ENCODE measurements around the gene PCSK2.
"Not testable (repeated sequence)": the region's sequence is repeated elsewhere in the genome, so short reads cannot be mapped to it uniquely, and the experiment has no call there.

The PCSK2 gene

GRCh38 chr20:17226410-17227218 is at the start of gene PCSK2:
PCSK2 (plus strand) TSS chr20:17227040; CDS start chr20:17227306, 266 bp downstream.
- DNase-seq, result no peak
- in situ Hi-C loops (cut with MboI; ENCODE audit: low pct_unique_long_range_greater_than_20kb, low sequenced_read_pairs), result no loop called here

GRCh38 chr20:17177341-17177740 is 49.5 kb upstream of the PCSK2 start:
- no peak for DNase-seq
- in situ Hi-C loops (cut with MboI; ENCODE audit: low pct_unique_long_range_greater_than_20kb, low sequenced_read_pairs), result no loop called here

GRCh38 chr20:17179840-17180239 is 47.0 kb upstream of the PCSK2 start:
- no peak for DNase-seq
- in situ Hi-C loops (cut with MboI; ENCODE audit: low pct_unique_long_range_greater_than_20kb, low sequenced_read_pairs), result no loop called here

- in situ Hi-C loops (cut with MboI; ENCODE audit: low pct_unique_long_range_greater_than_20kb, low sequenced_read_pairs), result no loop called here
- no peak for DNase-seq
Measured at GRCh38 chr20:17189976-17190695, 36.7 kb upstream of the PCSK2 start.

GRCh38 chr20:17197041-17197440 is 29.8 kb upstream of the PCSK2 start:
- in situ Hi-C loops (cut with MboI; ENCODE audit: low pct_unique_long_range_greater_than_20kb, low sequenced_read_pairs), result no loop called here
- no peak for DNase-seq

- no peak for DNase-seq
- in situ Hi-C loops (cut with MboI; ENCODE audit: low pct_unique_long_range_greater_than_20kb, low sequenced_read_pairs), result no loop called here
Measured at GRCh38 chr20:17202030-17202429, 24.8 kb upstream of the PCSK2 start.

- in situ Hi-C loops (cut with MboI; ENCODE audit: low pct_unique_long_range_greater_than_20kb, low sequenced_read_pairs), result no loop called here
- DNase-seq, result no peak
Measured at GRCh38 chr20:17202673-17203072, 24.2 kb upstream of the PCSK2 start.

- no peak for DNase-seq
- in situ Hi-C loops (cut with MboI; ENCODE audit: low pct_unique_long_range_greater_than_20kb, low sequenced_read_pairs), result no loop called here
Measured at GRCh38 chr20:17205084-17205813, 21.6 kb upstream of the PCSK2 start.

GRCh38 chr20:17210387-17210786 is 16.5 kb upstream of the PCSK2 start:
- DNase-seq, result no peak
- in situ Hi-C loops (cut with MboI; ENCODE audit: low pct_unique_long_range_greater_than_20kb, low sequenced_read_pairs), result no loop called here

- no peak for DNase-seq
- in situ Hi-C loops (cut with MboI; ENCODE audit: low pct_unique_long_range_greater_than_20kb, low sequenced_read_pairs), result no loop called here
Measured at GRCh38 chr20:17210983-17211382, 15.9 kb upstream of the PCSK2 start.

- no peak for DNase-seq
- in situ Hi-C loops (cut with MboI; ENCODE audit: low pct_unique_long_range_greater_than_20kb, low sequenced_read_pairs), result no loop called here
Measured at GRCh38 chr20:17215167-17215566, 11.7 kb upstream of the PCSK2 start.

- in situ Hi-C loops (cut with MboI; ENCODE audit: low pct_unique_long_range_greater_than_20kb, low sequenced_read_pairs); DNase-seq: not testable (repeated sequence)
Measured at GRCh38 chr20:17219856-17220255, 7.0 kb upstream of the PCSK2 start.

- DNase-seq, result no peak
- in situ Hi-C loops (cut with MboI; ENCODE audit: low pct_unique_long_range_greater_than_20kb, low sequenced_read_pairs), result no loop called here
Measured at GRCh38 chr20:17223553-17223952, 3.3 kb upstream of the PCSK2 start.

GRCh38 chr20:17225851-17226409 is 910 bp upstream of the PCSK2 start:
- in situ Hi-C loops (cut with MboI; ENCODE audit: low pct_unique_long_range_greater_than_20kb, low sequenced_read_pairs), result no loop called here
- no peak for DNase-seq

- DNase-seq, result no peak
- in situ Hi-C loops (cut with MboI; ENCODE audit: low pct_unique_long_range_greater_than_20kb, low sequenced_read_pairs), result no loop called here
Measured at GRCh38 chr20:17227219-17227575, 357 bp downstream of the PCSK2 start.

GRCh38 chr20:17227669-17228623 is 1.1 kb downstream of the PCSK2 start:
- DNase-seq, result no peak
- in situ Hi-C loops (cut with MboI; ENCODE audit: low pct_unique_long_range_greater_than_20kb, low sequenced_read_pairs), result no loop called here

- in situ Hi-C loops (cut with MboI; ENCODE audit: low pct_unique_long_range_greater_than_20kb, low sequenced_read_pairs), result no loop called here
- DNase-seq, result no peak
Measured at GRCh38 chr20:17228624-17229061, 1.8 kb downstream of the PCSK2 start.

GRCh38 chr20:17229256-17229655 is 2.4 kb downstream of the PCSK2 start:
- DNase-seq, result no peak
- in situ Hi-C loops (cut with MboI; ENCODE audit: low pct_unique_long_range_greater_than_20kb, low sequenced_read_pairs), result no loop called here

- in situ Hi-C loops (cut with MboI; ENCODE audit: low pct_unique_long_range_greater_than_20kb, low sequenced_read_pairs), result no loop called here
- DNase-seq, result no peak
Measured at GRCh38 chr20:17233626-17234025, 6.8 kb downstream of the PCSK2 start.

All from KBM-7 (cell line).